HepG2 (cell line): ENCODE measurements around the gene VPS37D. TPM values are rescaled to one million over a fixed set of nuclear protein-coding genes. Genes with fewer than 3 reads are reported as not detected.

Source experiments
- ATAC-seq: fragments of 200-7000 bp; cut with Tn5 transposase; 3 replicates; pipeline ENCODE4 v1.9.1; 2020; ENCODE audit warnings: mild to moderate bottlenecking, moderate library complexity
- BruUV-seq: library from RNA; stranded (reverse); fragments of 400-500 nt; replicated peaks from 2 replicates; lab custom pipeline; 2021; lab: Mats Ljungman, UMichigan
- CTCF ChIA-PET: fragments of 300-600 bp; formaldehyde crosslinking; extraction: SDS; loops from one replicate; lab custom pipeline; 2021; ENCODE audit warnings: low total read pairs, inconsistent platforms, low intra/inter-chr PET ratio; lab: Yijun Ruan, JAX
- POLR2A ChIA-PET: fragments of 350-600 bp; sonication (Branson Sonifier 250); formaldehyde crosslinking; loops from one replicate; lab custom pipeline; 2020; ENCODE audit warnings: antibody characterized with exemption, inconsistent platforms; lab: Yijun Ruan, JAX
- DNase-seq: peaks from one replicate; pipeline ENCODE4 v3.0.0-alpha.2; 2015; ENCODE audit warnings: low spot score
- FAIRE-seq: peaks from 3 replicates; lab custom pipeline; 2011; peaks lifted over from hg19 to GRCh38; lab: Jason Lieb, UNC
- H2AFZ ChIP-seq: one replicate; pipeline ENCODE4 v1.6.1; 2011; ENCODE audit warnings: low read length, inconsistent platforms
- H3K27ac ChIP-seq: fragments of 300-600 bp; 3 replicates; pipeline ENCODE4 v1.8.0; 2011; ENCODE audit warnings: mixed run types, mild to moderate bottlenecking, mixed read lengths, low read length, inconsistent platforms; ENCODE audit not compliant: insufficient read depth; ENCODE audit errors: extremely low read length
- H3K27me3 ChIP-seq, 2 experiments: fragments of 200-600 bp in 1 of 2; 2 replicates in 1 of 2; 3 replicates in 1 of 2; pipeline versions ENCODE4 v1.6.0 to v1.8.0; 2011; ENCODE audit warnings: low read length in 2 of 2, mild to moderate bottlenecking in 2 of 2, moderate library complexity in 2 of 2, inconsistent platforms in 1 of 2; ENCODE audit not compliant: insufficient read depth in 2 of 2, control insufficient read depth in 1 of 2
- H3K36me3 ChIP-seq, 2 experiments: fragments of 200-600 bp in 1 of 2; replicated peaks in 1 of 2; 2 replicates in 1 of 2; 3 replicates in 1 of 2; pipeline versions ENCODE4 v1.5.1 to v1.8.0; 2011; ENCODE audit warnings: low read length in 2 of 2, inconsistent platforms in 1 of 2; ENCODE audit not compliant: insufficient read depth in 2 of 2, control insufficient read depth in 1 of 2
- H3K4me1 ChIP-seq: 2 replicates; pipeline ENCODE4 v1.5.1; 2012; ENCODE audit warnings: low read length, inconsistent platforms; ENCODE audit not compliant: insufficient read depth
- H3K4me2 ChIP-seq: 2 replicates; pipeline ENCODE4 v1.6.0; 2011; ENCODE audit warnings: low read depth, low read length, inconsistent platforms
- H3K4me3 ChIP-seq, 3 experiments: fragments of 200-600 bp in 1 of 3; sonication (generic), shearing (Covaris generic) in 1 of 3; replicated peaks in 1 of 3; 2 replicates each; pipeline ENCODE4 v1.5.1; 2011 to 2016; ENCODE audit warnings: low read length in 3 of 3, inconsistent platforms in 2 of 3, low read depth in 2 of 3, mild to moderate bottlenecking in 2 of 3, control low read depth in 1 of 3, mixed read lengths in 1 of 3; ENCODE audit not compliant: insufficient read depth in 1 of 3
- H3K79me2 ChIP-seq: one replicate; pipeline ENCODE4 v1.6.1; 2011; ENCODE audit warnings: low read length, inconsistent platforms; ENCODE audit not compliant: insufficient read depth
- H3K9ac ChIP-seq: 2 replicates; pipeline ENCODE4 v1.6.0; 2011; ENCODE audit warnings: mild to moderate bottlenecking, low read depth, low read length, inconsistent platforms; ENCODE audit not compliant: insufficient read depth
- H3K9me3 ChIP-seq: 2 replicates; pipeline ENCODE4 v1.5.1; 2012; ENCODE audit warnings: mild to moderate bottlenecking, low read length
- H4K20me1 ChIP-seq: 2 replicates; pipeline ENCODE4 v1.6.0; 2011; ENCODE audit warnings: inconsistent platforms, mild to moderate bottlenecking, low read length, moderate library complexity; ENCODE audit not compliant: insufficient read depth
- ATF6 ChIP-seq: sonication (generic); formaldehyde crosslinking; conservative IDR thresholded peaks from 2 replicates; pipeline ENCODE4 v1.4.0; 2020; ENCODE audit warnings: missing genetic modification reagents
- HNF4A ChIP-seq: sonication (generic); formaldehyde crosslinking; IDR thresholded peaks from 2 replicates; pipeline ENCODE4 v1.4.0; 2020; ENCODE audit warnings: missing genetic modification reagents
- HNF4G ChIP-seq, 2 experiments: sonication (generic) in 1 of 2; formaldehyde crosslinking in 1 of 2; IDR thresholded peaks; 2 replicates each; pipeline versions ENCODE4 v1.4.0 to v1.6.1; 2011 to 2020; ENCODE audit warnings: borderline replicate concordance in 2 of 2, low read depth in 2 of 2, mild to moderate bottlenecking in 2 of 2, low read length in 1 of 2, missing genetic modification reagents in 1 of 2, moderate library complexity in 1 of 2
- MAX ChIP-seq: IDR thresholded peaks from 2 replicates; pipeline ENCODE4 v1.6.1; 2012; ENCODE audit warnings: inconsistent platforms
- MED13 ChIP-seq: sonication (generic); formaldehyde crosslinking; IDR thresholded peaks from 2 replicates; pipeline ENCODE4 v1.5.0; 2020; ENCODE audit warnings: missing genetic modification reagents
- NFYC ChIP-seq: IDR thresholded peaks from 2 replicates; pipeline ENCODE4 v1.6.1; 2016; ENCODE audit warnings: missing genetic modification reagents, missing compliant biosample characterization
- REXO4 ChIP-seq: sonication (generic); formaldehyde crosslinking; IDR thresholded peaks from 2 replicates; pipeline ENCODE4 v1.8.0; 2022; ENCODE audit warnings: missing genetic modification reagents, mild to moderate bottlenecking, borderline replicate concordance
- SETDB1 ChIP-seq: sonication (generic); formaldehyde crosslinking; IDR thresholded peaks from 2 replicates; pipeline ENCODE4 v1.5.1; 2020; ENCODE audit warnings: missing genetic modification reagents, mild to moderate bottlenecking, borderline replicate concordance
- SUZ12 ChIP-seq: fragments of 150-350 bp; IDR thresholded peaks from 2 replicates; pipeline ENCODE4 v1.6.1; 2014; ENCODE audit warnings: low read depth, low read length
- TAF15 ChIP-seq: fragments of 200-400 bp; formaldehyde crosslinking; IDR thresholded peaks from one replicate; pipeline ENCODE4 v1.6.1; 2018; ENCODE audit warnings: mild to moderate bottlenecking, low read depth, low read length; ENCODE audit not compliant: poor library complexity, severe bottlenecking
- TBL1XR1 ChIP-seq: fragments of 150-350 bp; IDR thresholded peaks from 2 replicates; pipeline ENCODE4 v1.6.1; 2014; ENCODE audit warnings: borderline replicate concordance, low read length; ENCODE audit not compliant: partially characterized antibody
- TBX2 ChIP-seq: sonication (generic); formaldehyde crosslinking; IDR thresholded peaks from 2 replicates; pipeline ENCODE4 v1.5.0; 2020; ENCODE audit warnings: missing genetic modification reagents, mild to moderate bottlenecking, borderline replicate concordance
- ZKSCAN8 ChIP-seq: IDR thresholded peaks from 2 replicates; pipeline ENCODE4 v1.6.1; 2016; ENCODE audit warnings: borderline replicate concordance, missing genetic modification reagents, missing compliant biosample characterization
- ZMYM4 ChIP-seq: sonication (generic); formaldehyde crosslinking; IDR thresholded peaks from 2 replicates; pipeline ENCODE4 v1.8.1; 2023; ENCODE audit warnings: mild to moderate bottlenecking, missing genetic modification reagents
- ZNF704 ChIP-seq: sonication (generic); formaldehyde crosslinking; IDR thresholded peaks from 2 replicates; pipeline ENCODE4 v1.8.1; 2023; ENCODE audit warnings: mild to moderate bottlenecking, inconsistent platforms, moderate library complexity, missing genetic modification reagents, borderline replicate concordance
- ZNF782 ChIP-seq: sonication (generic); formaldehyde crosslinking; IDR thresholded peaks from 2 replicates; pipeline ENCODE4 v1.4.0; 2020; ENCODE audit warnings: missing genetic modification reagents, mild to moderate bottlenecking, borderline replicate concordance
- WGBS: methylation state at CpG from one replicate; pipeline ENCODE4 v1.1.6; 2017; ENCODE audit warnings: low lambda C conversion rate; 5-methylcytosine and 5-hydroxymethylcytosine counted together
- in situ Hi-C: cut with HindIII; loops from 2 replicates; pipeline ENCODE4 v1.10.0; 2017; ENCODE audit warnings: low pct_unique_long_range_greater_than_20kb; ENCODE audit not compliant: extremely low pct_ligation_motif_present
- intact Hi-C: fragments of 100-400 bp; cut with micrococcal nuclease; formaldehyde crosslinking; loops from one replicate; pipeline ENCODE4 v1.10.0; 2022; ENCODE audit not compliant: unreplicated experiment
- polyA plus RNA-seq, 8 experiments: library from polyadenylated mRNA; depleted of rRNA in 3 of 8; stranded (reverse) in 7 of 8; unstranded in 1 of 8; fragments of >200 nt; fragmentation: Illumina TruSeq in 4 of 8; extraction: Trizol in 4 of 8; gene quantifications; 2 replicates each; pipeline versions ENCODE4 v1.2.1 to v1.2.3, GENCODE V29; 2011 to 2016; ENCODE audit warnings: low read depth in 4 of 8, missing spikeins in 1 of 8, mixed read lengths in 1 of 8; ENCODE audit not compliant: insufficient read depth in 1 of 8
- total RNA-seq, 5 experiments: library from RNA; depleted of rRNA; stranded (reverse); fragments of >200 nt; fragmentation: Illumina TruSeq; extraction: Trizol; gene quantifications; 2 replicates each; pipeline ENCODE4 v1.2.3, GENCODE V29; 2016; ENCODE audit warnings: low read depth in 1 of 5

VPS37D gene
- total and polyA plus RNA-seq, 2 of the 13 experiments (the other 11 are each of a cell fraction or from before 2014, with no cell fraction given), result 3.8 to 6.3 TPM

GRCh38 chr7:73649576-73649975, 18.1 kb upstream of the VPS37D start:
- Histone ChIP-seq H3K4me3 (peak overlapping the region in 1 of 3 experiments; percentile 50; a peak in 1 of 6 replicates), H3K27ac (no peak overlapping the region), H3K9me3 (no peaks in the 10 kb centered on the region), H3K4me2 (peak overlapping the region; percentile 61; the same call in 1 of the 2 replicates), H2AFZ (no peak overlapping the region), H3K79me2 (no peaks in the 10 kb centered on the region), H3K9ac (no peak overlapping the region), H3K4me1 (peaks cover 82% of the 10 kb centered on the region), H3K27me3 (peaks cover 3 to 12% of the 10 kb centered on the region in 2 experiments; a peak in 3 of 5 replicates), H3K36me3 (no peaks in the 10 kb centered on the region), H4K20me1 (no peaks in the 10 kb centered on the region)
- POLR2A ChIA-PET, result interaction anchor here (1.3 kb wide), 1 partner anchor 25 kb away, joined by 3 read pairs; the partner anchor contains the start of gene MLXIPL
- TF ChIP-seq TBX2 (0 out of 2 replicates have a peak, but pooled peaks have one; percentile 17), ZNF782 (CRISPR knock-in tag) (no peak), TAF15 (no peak), MAX (no peak), ZNF704 (CRISPR knock-in tag) (no peak), HNF4G (IDR thresholded peaks at IDR 0.05; ENCODE audit: borderline replicate concordance, low read depth, low read length) (peak; percentile 32; the same call in 1 of the 2 replicates), HNF4G (CRISPR knock-in tag; IDR thresholded peaks at IDR 0.05; ENCODE audit: borderline replicate concordance, low read depth) (no peak), ATF6 (no peak), TBL1XR1 (no peak), MED13 (CRISPR knock-in tag) (no peak), ZMYM4 (CRISPR knock-in tag) (no peak), NFYC (CRISPR knock-in tag) (no peak), HNF4A (peak; percentile 23; the same call in 1 of the 2 replicates), SUZ12 (no peak), SETDB1 (CRISPR knock-in tag) (no peak), ZKSCAN8 (CRISPR knock-in tag) (no peak), REXO4 (no peak)
- 14% methylated on average over 9 of the region's 9 CpGs for WGBS
- DNase-seq (no peak), ATAC-seq (peak; percentile 8; the same call in 2 of the 3 replicates), FAIRE-seq (no peak)
- in situ Hi-C loops (no loop called here), intact Hi-C loops (no loop called here)
- CTCF ChIA-PET, result no interaction called here
- no TSS peak for BruUV-seq
